Heart left ventricle (tissue), 13 donors: ENCODE measurements around the gene TUT4.

Source experiments
- POLR2A ChIP-seq, 2 donors: fragments of 450-650 bp; IDR thresholded peaks; one replicate each; pipeline ENCODE4 v1.6.1; 2017; ENCODE audit warnings: antibody characterized with exemption in 2 of 2, mild to moderate bottlenecking in 2 of 2, moderate library complexity in 2 of 2
- TF ChIP-seq, protein P1 (sequence below), 12 donors: fragments of 200-600 bp; sonication (generic) in 4 of 12; IDR thresholded peaks; one replicate each; pipeline versions ENCODE4 v1.5.0 to v1.8.0; 2018 to 2022; ENCODE audit warnings: antibody characterized with exemption in 12 of 12, mild to moderate bottlenecking in 5 of 12
- donor health status: ischemic (EF 13 %, LVEDD 7.1; RV severe dilation, severe dysfunction).
- donor health status: DM: no; HTN: yes; CAD: no.
- donor health status: DM: no; HTN: no; CAD: no.
- donor health status: ischemic (EF 25% LVEDD 6.9; RV normal size, moderate dysfunction).
- donor health status: ischemic (EF 25% LVEDD 5.7; RV mildly dilated, moderate dysfunction).
- donor health status: ischemic (EF 35%, LVEDD 5.7; RV mildly dilated, moderate dysfunction).
- donor health status: nonischemic (EF 11% LVEDD 7.7; RV severe dilation, severe dysfunction).
- donor health status: DM: yes; HTN: yes; CAD: no.
- donor health status: PGD.
- donor health status: ischemic (EF 29% LVEDD 5.4; RV normal size, mild dysfunction).
- donor health status: nonischemic (EF 23%, LVEDD 6.1; RV moderate dilation, normal function).

DNA sequence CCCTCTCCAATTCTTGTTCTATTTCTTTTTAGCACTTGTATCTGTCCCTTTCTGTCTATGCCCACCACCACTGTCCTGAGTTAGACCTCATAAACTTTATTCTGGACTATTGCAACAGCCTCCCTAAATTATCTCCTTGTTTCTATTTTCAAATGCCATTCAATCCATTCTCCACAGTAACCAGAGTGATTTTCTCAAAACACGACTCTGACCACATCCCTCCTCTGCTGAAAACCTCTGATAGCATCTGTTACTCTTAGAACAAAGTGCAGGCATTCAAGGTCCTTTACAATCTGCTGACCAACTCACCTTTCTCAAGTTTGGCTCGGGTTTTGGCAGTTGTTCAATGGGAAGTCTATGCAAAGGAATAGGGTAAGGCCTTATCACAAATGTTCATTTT is 26.5 kb upstream of the TUT4 start:
- TF ChIP-seq, protein P1, sequence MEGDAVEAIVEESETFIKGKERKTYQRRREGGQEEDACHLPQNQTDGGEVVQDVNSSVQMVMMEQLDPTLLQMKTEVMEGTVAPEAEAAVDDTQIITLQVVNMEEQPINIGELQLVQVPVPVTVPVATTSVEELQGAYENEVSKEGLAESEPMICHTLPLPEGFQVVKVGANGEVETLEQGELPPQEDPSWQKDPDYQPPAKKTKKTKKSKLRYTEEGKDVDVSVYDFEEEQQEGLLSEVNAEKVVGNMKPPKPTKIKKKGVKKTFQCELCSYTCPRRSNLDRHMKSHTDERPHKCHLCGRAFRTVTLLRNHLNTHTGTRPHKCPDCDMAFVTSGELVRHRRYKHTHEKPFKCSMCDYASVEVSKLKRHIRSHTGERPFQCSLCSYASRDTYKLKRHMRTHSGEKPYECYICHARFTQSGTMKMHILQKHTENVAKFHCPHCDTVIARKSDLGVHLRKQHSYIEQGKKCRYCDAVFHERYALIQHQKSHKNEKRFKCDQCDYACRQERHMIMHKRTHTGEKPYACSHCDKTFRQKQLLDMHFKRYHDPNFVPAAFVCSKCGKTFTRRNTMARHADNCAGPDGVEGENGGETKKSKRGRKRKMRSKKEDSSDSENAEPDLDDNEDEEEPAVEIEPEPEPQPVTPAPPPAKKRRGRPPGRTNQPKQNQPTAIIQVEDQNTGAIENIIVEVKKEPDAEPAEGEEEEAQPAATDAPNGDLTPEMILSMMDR (IDR thresholded peaks at IDR 0.05): no peak
- TF ChIP-seq POLR2A (IDR thresholded peaks at IDR 0.05): no peak
